Daoy (cell line): Measurements from ENCODE around the gene MPPED2. TPM values are rescaled to one million over a fixed set of nuclear protein-coding genes. Genes with fewer than 3 reads are reported as not detected.

Experiments used
- DNase-seq: peaks from one replicate; pipeline ENCODE4 v3.0.0-alpha.2; 2015; ENCODE audit warnings: low read depth
- total RNA-seq: library from RNA; depleted of rRNA; stranded (reverse); fragments of >200 nt; shearing (Covaris generic); gene quantifications from 2 replicates; pipeline ENCODE4 v1.2.3, GENCODE V29; 2014

MPPED2 gene
- total RNA-seq, 1 experiment from 2014 or later: 0.74 TPM

DNA sequence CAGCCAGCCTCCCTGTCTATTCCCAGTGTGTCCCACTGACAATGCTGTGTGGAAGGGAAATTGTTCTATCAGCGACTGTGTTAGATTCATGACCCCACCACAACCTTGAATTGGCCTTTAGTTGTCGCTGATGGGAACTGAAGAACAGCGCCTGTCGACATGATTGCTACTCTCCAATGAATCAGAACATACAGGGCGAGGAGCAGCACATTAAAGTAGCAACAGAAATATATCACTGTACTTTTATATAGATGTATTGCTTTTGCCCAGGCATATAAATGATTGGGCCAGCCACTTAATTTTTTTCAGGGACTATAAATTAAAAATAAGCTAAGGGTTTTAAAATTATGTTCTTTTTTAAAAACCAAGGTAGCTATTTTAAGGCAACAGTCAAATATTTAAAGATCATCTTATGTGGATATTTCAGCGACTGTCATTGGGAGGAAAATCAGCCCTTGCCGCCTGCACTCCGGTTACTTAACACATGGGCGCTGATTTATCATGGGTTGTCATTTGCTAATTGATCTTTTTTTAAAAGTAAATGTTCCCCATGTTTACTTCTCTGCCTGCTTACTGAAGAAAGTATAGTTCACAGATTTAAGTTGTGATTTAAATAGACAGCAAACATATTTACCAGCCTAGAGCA lies 221.2 kb downstream of the MPPED2 start:
- DNase-seq: no peak

- DNase-seq: no peak
Observed at GRCh38 chr11:30364139-30364836, 221.9 kb downstream of the MPPED2 start.

GRCh38 chr11:30360741-30361140 lies 225.4 kb downstream of the MPPED2 start:
- no peak for DNase-seq
